Globus pallidus (tissue), 1 donor: Measurements from ENCODE around the gene ADAM33.
A peak's percentile ranks its signal among the peaks of the same experiment; 100 is the strongest.

Experiments used
- DNase-seq: peaks from one replicate; pipeline ENCODE4 v3.0.0-alpha.2; 2015; ENCODE audit warnings: low spot score

Gene ADAM33

DNA sequence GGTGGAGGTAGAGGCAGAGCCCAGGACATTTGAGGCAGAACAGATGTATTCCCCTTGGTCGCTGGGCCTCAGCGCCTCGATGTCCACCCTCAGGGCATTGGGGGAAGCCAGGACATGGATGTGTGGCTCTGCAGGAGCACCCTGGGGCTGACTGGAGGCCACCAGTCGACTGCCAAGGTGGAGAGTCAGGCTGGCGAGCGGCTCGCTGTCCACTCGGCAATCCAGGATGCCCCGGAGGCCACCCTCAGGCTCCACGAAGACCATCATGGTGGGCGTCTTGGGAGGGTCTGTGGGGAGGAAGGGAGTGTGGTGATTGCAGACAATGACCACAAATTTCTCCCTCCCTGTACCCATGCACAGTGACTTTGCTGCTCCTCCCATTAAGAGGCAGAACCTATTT lies 8.2 kb upstream of the ADAM33 start:
- no peak for DNase-seq

GRCh38 chr20:3687655-3688054 lies 5.8 kb upstream of the ADAM33 start:
- peak; percentile 21 for DNase-seq

GRCh38 chr20:3686867-3687321 lies 5.1 kb upstream of the ADAM33 start:
- DNase-seq, result peak; percentile 73

GRCh38 chr20:3686421-3686820 lies 4.6 kb upstream of the ADAM33 start:
- DNase-seq, result no peak

GRCh38 chr20:3685341-3685740 lies 3.5 kb upstream of the ADAM33 start:
- DNase-seq, result no peak

DNA sequence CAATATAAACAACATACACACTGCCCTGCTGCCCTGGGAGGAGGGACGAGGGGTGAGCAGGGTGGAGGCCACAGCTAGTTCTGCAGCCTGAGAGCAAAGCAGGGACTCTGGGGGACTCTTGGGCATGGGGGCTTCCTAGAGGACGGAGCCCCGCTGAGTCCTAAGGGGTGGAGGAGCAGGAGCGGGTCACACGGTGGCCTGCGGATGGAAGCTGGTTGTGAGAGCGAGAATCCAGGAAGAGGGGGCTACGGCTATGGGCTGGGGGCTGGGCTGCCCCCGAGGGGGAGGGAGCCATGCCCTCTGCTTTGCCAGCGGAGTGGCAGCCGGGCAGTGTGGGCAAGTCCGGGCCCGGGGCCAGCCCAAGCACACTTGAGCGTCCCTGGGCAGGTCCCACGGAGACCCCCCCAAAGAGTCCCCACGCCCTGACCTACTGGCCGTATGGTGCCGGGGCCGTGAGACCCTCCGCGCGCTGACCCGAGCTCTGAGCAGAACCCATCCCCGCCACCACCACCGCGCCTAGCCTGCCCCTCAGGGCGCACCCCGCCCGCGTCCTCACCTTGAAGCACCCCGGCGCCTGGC lies 369 bp downstream of the ADAM33 start:
- DNase-seq, result no peak

DNA sequence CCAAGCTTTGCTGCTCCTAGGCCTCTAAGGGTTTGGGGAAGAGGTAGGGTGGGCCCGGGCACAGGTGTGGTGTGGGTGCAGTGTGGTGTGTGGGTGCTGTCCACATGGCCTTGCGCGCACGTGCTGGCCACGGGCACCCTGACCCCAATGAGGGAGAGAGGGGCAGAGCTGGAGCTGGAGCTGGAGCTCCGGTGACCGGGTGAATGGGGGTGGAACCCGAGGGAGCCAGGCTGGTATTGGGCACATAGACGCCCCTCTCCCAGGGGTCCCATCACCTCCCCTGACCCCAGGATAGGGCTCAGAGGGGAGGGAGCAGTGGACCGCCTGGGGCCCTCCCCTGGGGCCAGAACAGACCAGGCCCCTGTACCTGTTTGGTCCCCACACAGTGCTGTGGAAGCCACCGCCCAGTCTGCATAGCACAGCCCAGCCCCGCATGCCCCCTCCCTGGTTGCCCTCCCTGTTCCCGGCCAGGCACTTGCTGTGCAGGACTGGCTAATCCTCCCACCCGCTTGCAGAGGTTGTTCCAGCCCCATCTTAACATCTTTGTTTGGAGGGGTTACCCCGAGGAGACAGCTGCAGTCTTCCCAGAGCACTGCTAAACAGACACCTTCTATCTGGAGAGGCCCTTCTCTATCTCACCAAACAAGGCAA lies 984 bp downstream of the ADAM33 start:
- DNase-seq, result no peak

DNA sequence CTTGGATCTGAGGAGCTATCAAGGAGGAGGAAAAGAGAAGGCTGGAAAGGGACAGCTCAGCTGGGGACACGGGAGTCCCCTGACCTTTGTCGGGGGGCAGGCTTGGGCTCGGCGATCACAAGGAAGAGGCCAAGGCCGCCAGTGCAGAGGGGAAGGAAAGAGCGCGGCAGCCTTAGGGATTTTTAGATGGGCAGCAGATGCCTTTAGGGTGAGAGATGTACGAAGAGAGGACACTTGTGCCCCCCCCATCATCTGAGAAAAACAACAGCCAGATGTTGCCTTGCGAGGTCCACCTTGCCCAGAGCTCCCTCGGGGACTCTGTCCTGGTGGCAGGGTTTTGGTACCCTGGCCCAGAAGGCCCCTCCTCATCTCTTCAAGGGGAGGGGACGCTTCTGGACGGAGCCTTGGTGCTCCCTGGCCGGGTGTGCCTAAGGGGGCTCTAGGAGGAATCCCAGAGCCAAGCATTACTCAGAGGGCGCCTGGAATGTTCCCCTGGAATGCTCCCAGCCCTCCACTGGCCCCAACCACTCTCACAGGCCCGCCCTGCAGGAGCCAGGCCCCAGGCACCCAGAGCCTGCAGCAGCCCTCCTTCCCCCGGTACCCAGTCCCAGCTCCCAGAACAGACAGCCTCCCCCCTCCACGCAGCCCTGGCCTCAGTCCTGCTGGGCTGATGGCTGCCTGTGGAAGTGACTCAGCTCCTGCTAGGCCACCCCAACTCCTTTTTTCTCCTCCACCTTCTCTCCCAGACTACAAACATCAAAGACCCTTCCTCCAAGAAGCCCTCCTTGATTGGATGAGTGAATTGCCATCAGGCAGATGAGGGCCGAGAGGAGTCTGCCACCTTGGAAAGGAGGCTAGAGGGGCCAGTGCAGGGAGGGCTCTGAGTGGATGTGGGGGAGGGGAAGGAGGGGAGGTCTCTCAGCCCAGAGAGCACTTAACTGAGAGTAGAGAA lies 1.8 kb downstream of the ADAM33 start:
- no peak for DNase-seq

DNA sequence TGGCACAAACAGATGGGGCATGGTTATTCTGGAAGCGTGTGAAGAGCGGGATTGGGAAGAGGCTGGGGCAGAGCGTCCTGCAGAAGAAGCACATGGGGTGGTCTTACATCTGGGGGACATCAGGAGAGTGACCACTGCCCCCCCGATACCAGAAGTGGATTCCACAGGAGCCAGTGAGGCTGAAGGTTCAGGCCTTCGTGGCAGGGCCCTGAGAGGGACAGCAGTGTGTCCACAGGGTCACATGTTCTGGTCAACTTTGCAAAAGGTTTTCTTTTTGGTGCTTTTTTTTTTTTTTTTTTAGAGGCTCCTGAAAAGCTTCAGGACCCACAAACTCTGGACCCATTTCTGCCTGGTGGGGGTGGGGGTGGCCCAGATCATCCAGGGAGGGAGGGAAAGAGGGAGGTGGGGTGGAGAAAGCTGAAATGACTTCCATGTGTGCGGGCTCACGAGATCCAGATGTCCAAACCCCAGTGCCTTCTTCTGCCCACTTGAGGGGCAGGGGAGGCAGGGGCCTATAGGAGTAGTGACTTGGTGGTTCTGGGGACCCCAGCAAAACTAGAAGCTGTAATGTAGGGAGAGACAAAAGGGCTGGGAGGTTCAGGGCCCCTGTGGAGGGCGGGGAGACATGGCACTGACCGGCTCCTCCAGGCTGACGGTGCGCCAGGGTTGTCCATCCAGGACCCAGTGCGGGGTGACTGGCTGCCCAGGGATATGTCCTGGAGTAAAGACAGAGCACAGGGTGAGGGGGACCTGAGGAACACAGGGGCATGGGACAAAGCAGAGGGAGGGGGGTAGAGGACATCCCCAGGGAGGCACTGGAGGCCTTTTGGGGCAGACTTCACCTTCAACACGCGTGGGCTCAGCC lies 2.7 kb downstream of the ADAM33 start:
- no peak for DNase-seq

GRCh38 chr20:3678198-3678597 lies 3.6 kb downstream of the ADAM33 start:
- no peak for DNase-seq

DNA sequence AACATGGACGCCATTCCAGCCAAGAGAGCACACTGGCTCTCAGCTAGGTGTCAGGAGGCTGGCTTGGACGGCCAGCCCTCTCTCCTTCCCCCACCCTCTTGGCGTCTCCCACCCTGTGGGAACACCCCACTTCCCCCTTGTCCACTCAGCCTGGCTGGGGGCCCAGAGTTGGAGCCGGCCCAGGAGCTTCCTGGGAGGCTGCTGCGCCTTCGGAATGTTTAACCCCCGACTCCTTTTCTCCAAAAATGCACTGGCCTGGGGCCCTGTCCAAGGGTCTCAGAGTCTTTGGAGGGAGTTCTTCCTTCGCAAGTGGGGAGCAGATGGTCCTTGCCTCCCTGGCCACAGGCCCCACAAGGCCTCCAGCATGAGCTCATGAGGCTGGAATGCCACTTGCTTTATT lies 4.1 kb downstream of the ADAM33 start:
- peak; percentile 51 for DNase-seq

- no peak for DNase-seq
Measured at GRCh38 chr20:3674995-3675900, 6.6 kb downstream of the ADAM33 start.

GRCh38 chr20:3674447-3674846 lies 7.4 kb downstream of the ADAM33 start:
- DNase-seq, result no peak

GRCh38 chr20:3673221-3674070 lies 8.4 kb downstream of the ADAM33 start:
- DNase-seq, result no peak

DNA sequence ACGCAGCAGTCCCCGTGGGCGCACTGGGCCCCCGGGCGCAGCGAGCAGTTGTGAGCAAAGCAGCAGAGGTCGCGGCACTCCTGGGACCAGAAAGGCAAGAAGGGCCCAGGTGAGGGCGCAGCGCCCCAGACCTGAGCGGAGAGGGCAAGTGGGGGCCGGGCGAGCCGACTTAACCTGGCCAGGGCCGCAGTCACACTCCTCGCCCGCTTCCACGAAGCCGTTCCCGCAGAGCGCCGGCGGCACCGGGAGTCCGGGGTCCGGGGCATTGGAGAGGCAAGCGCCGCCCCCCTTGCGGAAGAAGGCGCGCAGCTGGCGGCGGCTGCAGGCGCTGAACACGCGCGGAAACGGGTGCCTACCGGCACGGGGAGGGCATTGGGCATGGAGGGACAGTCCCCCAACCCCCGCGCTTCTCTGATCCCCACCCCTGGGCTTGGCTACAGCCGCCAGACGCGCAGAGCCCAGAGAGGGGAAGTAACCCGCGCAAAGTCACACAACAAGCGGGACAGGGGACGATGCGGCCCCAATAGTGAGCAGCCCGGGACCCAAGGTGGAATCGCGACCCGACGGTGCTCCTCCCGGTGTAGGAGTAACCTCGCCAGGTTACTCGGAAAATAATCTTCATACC lies 9.2 kb downstream of the ADAM33 start:
- no peak for DNase-seq

DNA sequence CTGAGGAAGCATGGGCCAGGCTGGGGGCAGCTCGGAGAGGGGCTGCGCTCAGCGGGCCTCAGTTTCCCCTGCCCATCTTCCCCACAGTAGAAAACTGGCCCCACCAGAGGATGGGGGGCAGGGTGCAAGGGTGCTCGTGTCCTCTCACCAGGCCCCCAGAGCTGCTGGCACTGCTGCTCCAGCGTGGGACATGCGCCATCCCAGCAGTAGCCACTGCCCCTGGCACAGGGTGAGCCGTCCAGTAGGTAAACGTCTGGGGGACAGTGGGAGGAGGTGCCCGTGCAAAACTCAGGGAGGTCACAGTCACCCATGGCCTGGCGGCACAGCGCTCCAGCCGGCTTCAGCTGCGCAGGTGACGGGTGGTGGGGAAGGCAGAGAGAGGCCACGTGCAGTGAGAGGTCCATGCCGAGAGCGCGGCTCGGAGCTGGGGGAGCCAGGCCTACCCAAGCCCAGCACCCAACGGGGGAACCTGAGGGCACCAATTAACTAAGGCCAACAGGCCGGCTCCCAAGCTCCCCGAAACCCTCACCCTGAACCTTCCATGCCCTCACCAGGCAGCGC lies 9.7 kb downstream of the ADAM33 start:
- DNase-seq, result no peak

GRCh38 chr20:3670945-3671344 lies 10.9 kb downstream of the ADAM33 start:
- no peak for DNase-seq

- DNase-seq, result no peak
Measured at GRCh38 chr20:3670511-3670910, 11.3 kb downstream of the ADAM33 start.

GRCh38 chr20:3669710-3670367 lies 12.0 kb downstream of the ADAM33 start:
- no peak for DNase-seq
